ENCODE data around the gene C1orf21.

Gene C1orf21

DNA sequence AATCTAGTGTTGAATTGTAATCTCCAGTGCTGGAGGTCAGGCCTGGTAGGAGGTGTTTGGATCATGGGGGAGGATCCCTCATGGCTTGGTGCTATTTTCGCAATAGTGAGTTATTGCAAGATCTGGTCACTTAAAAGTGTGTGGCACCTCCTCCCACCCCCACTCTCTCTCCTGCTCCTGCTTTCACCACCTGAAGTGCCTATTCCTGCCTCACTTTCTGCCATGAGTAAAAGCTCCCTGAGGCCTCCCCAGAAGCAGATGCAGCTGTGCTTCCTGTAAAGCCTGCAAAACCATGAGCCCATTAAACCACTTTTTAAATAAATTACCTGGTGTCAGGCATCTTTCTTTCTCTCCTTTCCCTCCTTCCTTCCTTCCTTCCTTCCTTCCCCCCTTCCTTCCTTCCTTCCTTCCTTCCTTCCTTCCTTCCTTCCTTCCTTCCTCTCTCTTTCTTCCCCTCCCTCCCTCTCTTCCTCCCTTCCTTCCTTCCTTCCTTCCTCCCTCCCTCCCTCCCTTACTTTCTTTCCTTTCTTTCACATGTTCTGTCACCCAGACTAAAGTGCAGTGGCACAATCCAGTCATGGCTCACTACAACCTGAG is 172.4 kb downstream of the C1orf21 start:
- no peak for DNase-seq

DNA sequence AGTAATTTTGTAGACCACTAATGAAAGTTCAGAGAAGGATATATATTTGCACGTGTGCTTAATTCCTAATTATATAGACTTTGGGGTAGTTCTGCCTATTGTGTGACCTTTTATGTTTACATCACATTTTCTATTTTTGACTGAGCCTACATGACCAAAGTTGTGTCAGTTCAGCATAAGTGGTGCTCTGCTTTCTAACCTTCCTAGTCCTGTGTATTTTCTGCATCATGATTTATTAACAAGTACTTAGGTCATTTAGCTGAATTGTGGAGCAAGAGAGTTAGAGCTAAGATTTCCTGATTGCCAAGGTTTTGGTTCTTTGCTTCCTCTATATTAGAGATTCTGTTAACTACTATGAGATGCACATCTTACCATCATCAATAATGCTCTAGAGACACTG is 176.0 kb downstream of the C1orf21 start:
- no peak for DNase-seq

DNA sequence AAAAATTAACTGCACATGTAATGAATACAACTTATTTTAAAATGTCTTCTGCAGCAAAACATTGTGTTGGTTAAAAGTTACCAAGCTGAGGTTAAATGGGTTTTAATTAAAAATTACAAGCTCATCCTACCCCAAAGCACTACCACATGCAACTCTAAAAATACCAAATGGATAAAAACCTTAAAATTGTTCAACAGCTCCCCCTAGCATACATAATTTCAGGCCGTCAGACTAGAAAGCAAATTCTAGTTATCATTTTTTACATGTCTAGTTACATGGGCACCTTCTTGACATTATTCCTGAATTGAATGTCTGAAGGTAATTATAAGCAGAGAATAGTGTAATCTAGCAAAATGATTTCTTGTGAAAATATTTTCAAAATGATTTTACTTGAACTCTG is 176.5 kb downstream of the C1orf21 start:
- DNase-seq, result peak; percentile 40

DNA sequence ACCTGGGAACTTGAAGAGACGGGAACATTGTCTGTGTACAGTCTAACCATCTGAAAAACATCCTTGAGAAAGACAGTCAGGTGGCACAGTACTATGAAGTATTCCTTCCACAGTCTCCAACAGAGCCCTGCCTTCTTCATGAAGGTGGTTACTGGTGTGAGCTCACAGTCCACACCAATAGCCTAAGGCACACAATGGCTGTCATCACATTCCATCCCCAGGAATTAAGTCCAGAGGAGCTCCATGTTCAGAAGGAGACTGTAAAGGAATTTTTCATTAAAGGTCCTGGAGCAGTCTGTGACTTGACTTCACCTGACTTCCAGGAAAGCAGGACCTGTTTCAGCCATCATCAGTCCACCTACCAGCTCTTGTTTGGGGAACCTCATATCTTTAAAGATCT is 180.2 kb downstream of the C1orf21 start:
- no peak for DNase-seq

DNA sequence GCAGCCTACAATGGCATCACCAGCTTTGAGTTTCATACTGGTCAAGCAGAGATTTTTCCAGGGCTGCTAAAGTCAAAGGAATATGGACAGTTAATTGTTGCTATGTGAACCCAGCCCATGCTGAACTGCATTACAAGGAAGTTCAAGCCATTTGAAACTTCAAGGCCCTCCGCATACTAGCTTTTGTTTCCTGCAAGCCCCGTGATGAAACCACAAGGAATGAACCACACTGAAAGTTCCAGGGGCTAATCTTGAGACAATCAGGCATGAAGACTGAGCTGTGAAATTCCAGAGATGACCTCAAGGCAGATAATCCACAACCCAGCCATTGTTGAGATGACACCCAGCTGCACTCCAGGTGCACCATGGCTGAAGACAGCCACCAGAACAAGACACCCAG is 180.8 kb downstream of the C1orf21 start:
- DNase-seq, result no peak

DNA sequence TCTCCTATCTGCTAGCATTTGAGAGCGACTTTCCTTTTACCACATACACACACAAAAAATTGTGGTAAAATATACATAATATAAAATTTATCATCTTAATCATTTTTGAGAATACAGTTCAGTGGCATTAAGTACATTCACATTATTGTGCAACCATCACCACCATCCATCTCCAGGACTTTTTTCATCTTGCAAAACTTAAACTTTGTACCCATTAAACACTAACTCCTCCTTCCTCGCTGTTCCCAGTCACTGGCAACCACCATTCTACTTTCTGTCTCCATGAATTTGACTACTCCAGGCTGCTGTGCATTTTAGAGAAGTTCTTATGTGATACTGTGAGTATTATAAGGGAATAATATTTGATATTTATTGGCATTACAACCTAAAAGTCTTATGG is 181.3 kb downstream of the C1orf21 start:
- DNase-seq, result no peak

DNA sequence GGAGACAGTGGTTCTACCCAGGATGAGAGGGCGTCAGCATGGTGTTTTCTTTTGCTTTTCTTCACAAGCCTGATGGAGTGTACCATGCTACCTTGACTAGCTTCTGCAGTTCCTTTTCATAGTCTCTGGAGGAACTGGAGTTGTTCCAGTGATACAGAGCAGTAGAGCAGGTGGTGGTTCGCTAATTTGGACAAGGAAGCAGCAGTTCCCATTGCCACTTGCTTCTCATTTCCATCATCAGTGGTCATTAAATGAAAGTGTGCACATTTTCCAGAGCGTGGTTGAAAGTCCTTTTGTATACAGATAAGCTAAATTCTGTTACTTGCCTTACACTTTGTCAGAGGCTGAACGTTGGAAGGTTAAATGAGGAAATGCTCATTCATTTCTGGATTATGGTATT is 182.3 kb downstream of the C1orf21 start:
- no peak for DNase-seq

DNA sequence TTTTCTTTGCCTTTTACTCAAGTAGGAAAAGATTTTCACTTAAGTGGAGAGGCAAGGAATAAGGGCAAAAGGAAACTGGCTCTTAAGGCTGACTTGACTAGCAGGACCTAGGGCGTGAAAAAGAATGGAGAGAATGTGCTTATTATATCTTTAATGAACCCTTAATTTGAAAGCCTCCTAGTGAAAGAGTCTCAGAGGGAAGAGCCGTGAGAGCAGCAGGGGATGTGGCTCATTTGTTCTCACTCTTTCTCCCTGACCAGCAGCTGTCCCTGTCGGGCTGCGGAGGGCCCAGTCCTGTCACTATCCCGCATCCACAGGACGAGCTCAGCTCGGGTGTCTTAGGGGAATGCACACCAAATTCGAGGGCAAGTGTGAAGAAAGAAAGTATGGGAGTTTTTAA is 187.8 kb downstream of the C1orf21 start:
- no peak for DNase-seq

DNA sequence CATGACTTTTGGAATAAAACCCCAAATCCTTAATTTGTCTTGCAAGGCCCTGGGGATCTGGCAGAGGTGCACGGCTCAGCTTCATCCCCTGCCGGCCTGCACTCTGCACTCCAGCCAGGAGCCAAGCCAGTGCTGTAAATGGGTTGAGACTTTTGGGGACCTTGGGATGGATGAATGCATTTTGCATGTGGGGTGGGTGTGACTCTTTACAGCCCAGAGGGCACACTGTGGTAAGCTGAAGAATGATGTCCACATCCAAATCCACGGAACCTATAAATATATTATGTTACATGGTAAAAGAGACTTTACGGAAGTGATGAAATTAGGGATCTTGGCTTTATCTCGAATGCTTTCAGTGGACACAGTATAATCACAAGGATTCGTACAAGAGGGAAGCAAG is 190.0 kb downstream of the C1orf21 start:
- no peak for DNase-seq

DNA sequence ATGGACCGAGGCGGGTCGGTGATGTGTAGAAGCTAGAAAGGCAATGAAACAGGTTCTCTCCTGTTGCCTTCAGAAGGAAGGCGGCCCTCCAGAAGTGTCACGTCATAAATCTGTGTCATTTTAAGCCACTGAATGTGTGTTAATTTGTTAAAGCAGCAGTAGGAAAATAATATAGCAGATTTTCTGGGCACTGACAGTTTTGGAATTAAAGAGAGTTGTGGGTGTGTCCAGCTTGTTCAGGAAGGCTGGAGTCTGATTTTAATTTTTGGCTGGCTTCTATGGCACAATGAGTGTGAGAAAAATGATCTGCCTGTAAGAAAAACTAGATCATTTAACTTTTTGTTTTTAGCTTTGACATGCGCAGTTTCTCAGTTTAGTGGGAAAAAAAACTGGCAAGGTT is 190.5 kb downstream of the C1orf21 start:
- no peak for DNase-seq

DNA sequence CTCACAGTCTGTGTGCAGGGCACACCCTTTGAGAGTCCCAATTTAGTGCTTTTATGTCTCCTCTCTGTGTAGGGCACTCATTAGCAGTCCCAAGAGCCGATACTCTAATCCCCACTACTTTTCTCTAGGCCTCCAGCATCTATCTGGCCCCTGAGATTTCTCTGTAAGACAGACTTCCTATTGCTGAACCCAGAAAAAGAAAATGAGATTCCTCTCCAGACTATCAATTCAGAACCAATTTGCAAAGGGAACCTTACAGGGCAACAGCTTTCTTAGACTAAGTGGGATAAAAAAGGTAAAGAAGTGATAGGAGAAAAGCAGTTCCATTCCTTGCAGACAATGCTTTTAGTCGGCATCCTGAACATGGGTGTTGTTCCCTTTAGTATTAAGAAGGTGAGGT is 195.6 kb downstream of the C1orf21 start:
- no peak for DNase-seq

DNA sequence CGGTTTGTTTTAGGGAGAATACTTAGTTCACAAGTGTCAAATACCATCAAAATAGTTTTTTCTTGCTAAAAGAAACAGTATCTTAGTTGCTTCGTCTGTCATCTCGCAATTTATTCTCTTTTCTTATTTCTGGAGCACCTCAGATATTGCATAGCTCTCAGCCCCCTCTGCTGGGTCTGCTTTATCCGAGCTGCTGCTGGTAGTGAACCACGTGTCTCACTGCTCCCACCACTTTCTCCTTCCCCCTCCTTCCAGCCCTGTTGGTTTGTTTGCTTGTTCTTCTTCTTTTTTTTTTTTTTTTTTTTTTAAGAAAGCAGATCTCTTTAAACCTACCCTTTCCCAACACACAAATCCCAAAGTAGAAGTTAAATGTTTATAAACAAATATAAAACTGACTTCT is 197.0 kb downstream of the C1orf21 start:
- no peak for DNase-seq

DNA sequence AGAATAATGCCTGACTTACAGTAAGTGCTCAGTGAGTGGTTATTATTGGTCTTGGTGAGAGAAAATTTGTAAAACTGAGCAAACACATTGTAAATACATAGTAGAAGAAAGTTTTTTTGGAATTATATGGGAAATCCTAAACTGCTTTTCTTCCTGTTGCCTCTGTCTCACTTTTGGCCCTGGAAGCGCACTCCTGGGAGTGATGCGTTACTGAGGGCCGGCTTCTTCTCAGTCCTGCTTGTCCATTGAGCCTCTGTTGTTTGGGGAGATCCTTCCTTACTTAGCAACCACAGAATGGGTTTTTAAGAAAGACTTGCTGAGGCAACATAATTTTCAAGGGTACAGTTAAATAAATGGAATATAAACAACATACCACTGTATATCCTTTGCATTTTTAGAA is 201.9 kb downstream of the C1orf21 start:
- DNase-seq, result no peak

DNA sequence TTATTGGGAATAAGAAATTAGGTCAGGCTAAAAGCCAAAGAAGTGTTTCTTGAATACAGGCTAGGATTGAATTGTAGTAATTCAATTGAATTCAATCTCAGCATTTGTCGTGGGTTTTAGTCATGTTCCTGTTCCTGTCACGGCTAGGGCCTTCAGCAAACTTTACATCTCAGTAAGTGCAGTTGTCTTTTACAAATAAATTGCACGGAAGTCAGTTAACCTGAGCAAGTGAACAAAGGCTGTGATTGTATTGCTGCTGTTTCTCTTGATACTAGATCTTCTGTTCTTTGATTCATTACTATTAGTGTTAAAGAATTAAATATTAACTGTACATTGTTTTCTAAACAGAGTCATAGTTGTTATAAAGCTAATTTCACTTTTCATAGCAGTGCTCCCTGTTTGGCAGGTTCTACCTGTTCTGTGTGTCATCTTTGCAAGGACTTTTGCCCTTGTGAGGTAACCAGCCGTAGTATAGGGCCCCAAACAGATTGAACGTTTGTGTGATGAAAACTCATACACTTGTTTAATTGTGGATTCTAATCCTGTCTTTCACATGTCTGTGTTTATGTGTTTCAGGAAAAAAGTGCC is 203.4 kb downstream of the C1orf21 start:
- DNase-seq, result no peak

DNA sequence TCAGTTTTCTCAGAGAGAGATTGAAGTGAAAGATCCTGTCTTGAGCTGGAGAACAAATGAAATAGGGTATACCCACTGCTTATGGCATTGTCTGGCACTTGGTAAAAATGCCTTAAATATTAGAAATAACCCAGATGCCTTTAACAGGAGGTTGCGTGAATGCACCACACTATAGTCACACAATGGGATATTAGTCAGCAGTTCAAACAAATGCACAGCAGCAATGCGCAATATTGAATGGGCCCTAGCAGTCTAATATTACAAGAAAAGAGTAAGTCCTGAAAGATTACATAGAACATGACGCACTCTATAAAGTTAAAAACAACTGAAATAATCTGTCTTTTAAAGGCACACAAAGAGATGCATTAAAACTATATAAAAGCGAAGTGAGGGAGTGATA is 206.8 kb downstream of the C1orf21 start:
- no peak for DNase-seq

DNA sequence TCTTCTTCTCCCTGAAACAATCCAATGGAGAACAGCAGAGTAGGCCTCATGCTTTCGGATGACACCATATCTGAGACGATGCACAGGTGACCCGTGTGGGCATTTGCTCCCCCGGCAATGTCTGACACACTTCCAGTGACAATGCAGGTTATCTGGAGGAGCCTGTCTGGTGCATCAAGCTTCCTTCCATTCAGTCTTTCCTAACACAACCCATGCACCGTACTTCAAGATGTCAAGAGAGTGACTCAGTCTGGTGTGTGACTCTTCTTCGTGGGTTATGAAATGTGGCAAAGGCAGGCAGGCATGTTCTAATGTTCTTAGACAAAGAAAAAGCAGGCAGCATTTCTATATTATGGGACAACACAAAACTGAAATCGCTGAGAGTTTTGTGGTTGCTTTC is 208.8 kb downstream of the C1orf21 start:
- DNase-seq, result no peak

DNA sequence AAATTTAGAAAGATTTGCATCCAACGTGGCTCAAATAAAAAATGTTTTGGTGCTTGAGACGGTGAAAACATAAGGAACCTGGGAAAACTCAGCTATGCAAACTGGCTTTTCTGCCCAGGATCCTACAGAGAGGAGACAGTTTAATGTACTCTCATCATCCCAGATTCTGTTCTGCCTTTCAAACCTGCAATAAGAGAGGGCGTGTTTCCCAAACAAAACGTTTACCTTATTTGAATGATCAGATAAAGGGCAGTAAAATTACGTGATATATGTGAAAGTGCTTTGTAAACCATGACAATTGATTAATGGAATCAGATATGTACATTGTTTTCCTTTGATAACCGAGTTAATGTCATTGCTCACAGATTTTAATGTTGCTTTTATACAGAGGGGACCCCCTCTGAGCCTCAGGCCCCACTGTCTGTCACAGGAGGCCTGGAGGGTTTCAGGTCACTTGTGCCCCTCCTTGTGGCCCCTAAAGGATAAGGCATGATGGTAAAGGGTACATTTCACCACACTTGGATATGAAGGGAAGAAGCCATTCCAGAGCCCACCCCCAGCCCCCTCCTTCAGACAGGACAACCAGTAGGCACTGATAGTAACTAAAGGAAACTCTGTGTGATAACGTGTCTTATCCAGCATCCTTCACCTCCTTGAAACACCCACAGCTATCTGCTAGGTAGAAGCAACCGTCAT is 210.3 kb downstream of the C1orf21 start:
- no peak for DNase-seq

DNA sequence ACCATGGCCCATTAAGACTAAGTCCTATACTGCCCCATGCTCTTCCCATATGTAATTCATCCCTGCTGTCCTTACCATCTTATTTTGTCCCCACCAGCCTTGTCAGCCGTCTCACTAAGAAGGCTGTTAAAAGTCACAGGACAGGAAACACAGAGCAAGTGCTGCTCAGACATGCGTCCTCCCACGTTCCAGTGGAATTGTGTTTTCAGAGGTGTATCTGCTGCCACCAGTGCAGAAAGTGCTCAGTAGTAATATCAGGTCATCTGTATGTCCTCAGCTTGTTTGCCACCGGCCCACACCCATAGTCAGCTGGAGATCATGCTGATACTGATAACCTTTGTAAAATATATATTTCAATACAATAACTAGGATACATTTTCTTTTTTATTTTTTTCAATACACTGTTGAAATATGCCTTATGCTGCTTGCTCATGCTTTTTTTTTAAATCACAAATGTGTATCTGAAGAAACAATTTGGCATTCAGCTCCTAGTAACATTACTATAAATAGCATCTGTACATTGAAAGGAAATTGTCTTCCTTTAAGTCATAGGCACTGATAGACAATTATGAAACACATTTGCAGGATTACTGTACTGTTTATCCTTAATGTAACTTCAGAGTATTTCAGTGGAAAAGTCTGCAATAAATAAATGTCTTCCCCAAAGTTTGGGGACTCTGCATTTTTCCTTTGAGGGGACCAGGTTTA is 211.0 kb downstream of the C1orf21 start:
- no peak for DNase-seq

DNA sequence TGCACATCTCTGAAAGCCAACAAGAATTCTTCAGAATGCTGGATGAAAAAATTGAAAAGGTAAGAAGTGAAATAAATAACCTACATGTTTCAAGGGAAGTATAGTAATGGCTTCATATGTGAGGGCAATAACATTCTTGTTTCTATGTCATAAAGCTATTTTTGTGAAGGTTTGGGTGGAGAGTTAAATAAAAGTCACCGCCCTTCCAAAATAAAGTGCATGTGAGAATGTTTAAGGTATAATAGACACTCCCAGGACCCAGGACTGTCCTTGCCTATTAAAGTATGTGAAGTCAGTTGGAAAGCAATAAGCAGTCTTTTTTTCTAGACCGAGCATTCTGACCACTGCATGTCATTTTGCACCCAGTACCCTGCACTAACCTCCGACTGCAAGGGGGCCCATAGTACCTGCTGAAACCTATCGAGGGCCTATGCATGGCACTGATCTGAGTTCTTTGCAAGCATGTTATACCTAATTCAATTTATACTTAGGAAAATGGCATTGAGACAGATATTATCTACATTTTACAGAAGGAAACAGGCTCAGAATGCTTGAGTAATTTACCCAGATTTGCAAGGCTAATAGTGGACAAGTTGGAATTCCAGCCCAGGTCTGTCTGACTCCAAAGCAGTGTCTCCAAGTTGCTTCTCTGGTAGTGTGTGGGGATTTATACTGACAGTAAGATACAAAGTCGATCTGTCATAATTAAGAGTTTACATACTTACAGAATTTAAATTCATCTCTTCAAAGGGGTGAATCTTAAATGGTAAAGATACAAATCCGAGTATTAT is 211.8 kb downstream of the C1orf21 start:
- DNase-seq, result no peak

DNA sequence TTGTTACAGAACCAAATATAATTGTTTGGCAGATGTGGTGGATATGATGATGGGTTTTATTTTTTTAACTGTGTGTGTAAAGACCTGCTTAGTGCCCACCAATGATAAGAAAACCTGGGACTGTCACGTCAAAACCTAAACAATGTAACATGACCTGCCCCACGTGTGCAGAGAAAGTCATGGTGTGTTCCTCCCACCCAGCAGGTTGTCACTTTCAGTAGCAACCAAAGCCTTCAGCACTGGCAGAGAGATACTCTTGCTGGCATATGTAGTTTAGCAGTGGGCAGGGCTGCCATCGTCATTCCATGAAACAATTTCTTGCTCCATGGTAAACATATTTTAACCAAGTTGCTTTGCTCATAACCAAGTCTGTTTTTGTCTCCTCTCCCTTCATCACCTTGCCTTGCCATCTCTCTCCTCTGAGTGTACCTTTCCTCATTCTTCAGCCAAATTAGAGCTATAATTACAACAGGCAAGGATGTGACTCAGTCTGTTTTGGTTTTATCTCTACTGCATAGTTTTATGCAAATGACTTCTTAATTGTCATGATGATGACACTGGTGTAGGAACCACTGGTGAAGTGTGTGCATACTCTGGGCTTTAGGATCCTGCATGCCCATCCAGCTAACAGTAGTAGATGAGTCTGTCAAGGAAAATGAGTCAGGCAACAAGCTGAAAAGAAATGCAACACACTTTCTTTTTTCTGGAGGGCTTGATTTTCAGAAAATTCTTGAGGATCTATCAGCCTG is 217.5 kb downstream of the C1orf21 start:
- DNase-seq, result no peak

DNA sequence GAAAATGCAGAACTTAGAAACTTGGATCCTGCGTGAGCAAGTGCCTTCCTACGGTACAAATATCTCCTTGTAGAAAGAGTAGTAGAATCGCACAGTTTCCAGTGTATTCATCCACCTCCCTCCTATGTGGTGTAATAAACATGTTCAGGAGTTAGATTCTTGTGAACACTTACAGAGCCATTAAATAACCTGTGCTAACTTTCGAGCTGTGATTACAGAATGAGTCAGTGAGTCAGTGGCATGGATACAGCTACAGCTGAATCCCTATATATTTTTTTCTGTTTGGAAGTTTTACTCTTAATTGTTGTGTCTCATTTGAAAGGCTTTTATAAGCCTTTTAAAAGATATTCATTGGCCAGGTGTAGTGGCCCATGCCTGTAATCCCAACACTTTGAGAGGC is 219.1 kb downstream of the C1orf21 start:
- no peak for DNase-seq

DNA sequence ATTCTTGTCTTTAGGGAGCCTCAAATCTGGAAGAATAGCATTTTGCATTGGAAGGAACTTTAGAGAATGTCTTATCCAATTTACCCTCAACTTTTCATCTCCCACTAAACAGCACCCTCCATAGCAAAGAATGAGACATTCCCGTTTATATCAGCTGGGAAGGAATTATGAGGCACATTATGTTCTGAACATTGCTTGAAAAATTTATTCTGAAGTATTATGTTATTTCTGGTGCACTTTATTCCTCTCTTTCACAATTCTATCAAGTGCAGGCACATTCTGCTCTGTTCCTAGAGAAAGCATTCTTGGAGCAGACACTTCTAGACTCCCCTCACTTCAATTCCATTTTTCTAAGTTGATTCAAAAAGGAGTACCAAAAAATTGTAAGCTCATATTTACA is 220.0 kb downstream of the C1orf21 start:
- no peak for DNase-seq

DNA sequence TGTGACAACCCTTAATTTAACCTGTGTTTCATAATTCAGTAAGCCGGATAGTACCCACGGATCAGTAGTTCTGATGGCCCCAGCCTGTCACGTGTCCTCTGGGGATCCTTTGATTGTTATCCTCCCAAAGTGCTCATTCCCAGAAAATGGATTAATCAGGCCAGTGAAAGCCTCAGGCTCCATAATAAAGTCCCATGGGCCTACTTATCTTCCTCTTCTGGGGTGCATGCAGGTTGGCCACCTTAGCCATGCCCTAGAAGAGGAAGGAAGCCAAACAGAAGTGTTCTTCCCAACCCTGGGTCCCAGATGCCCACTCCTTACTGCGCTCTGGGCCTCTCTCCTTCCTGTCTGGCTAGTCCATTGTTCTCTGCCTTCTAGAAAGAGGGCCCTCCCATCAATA is 221.8 kb downstream of the C1orf21 start:
- DNase-seq, result no peak

Data from NCI-H1105 treated with DMSO at 0.1 percent for 48 hours (cell line).